GM12874 (cell line): ENCODE measurements around the gene NCOA1.

Experiments
- CTCF ChIP-seq: IDR thresholded peaks from 2 replicates; pipeline ENCODE4 v1.5.1; 2011; ENCODE audit warnings: low read depth, mild to moderate bottlenecking, control low read depth, low read length, moderate library complexity; ENCODE audit not compliant: insufficient read depth

The NCOA1 gene

GRCh38 chr2:24621779-24622538, 130.9 kb downstream of the NCOA1 start:
- TF ChIP-seq CTCF, result no peak

- no peak for TF ChIP-seq CTCF
Measured at GRCh38 chr2:24623535-24623934, 132.5 kb downstream of the NCOA1 start.

GRCh38 chr2:24625728-24626127, 134.7 kb downstream of the NCOA1 start:
- no peak for TF ChIP-seq CTCF

- TF ChIP-seq CTCF, result no peak
Measured at GRCh38 chr2:24626131-24626530, 135.1 kb downstream of the NCOA1 start.

GRCh38 chr2:24628746-24629145, 137.7 kb downstream of the NCOA1 start:
- TF ChIP-seq CTCF, result no peak

- no peak for TF ChIP-seq CTCF
Measured at GRCh38 chr2:24632172-24632571, 141.1 kb downstream of the NCOA1 start.

- no peak for TF ChIP-seq CTCF
Measured at GRCh38 chr2:24635181-24635580, 144.1 kb downstream of the NCOA1 start.
